PC-3 (cell line): ENCODE measurements around the gene MRM2. TPM values are rescaled to one million over a fixed set of nuclear protein-coding genes. Genes with fewer than 3 reads are reported as not detected.

Experiments
- ATAC-seq: fragments of 200-7000 bp; cut with Tn5 transposase; 2 replicates; pipeline ENCODE4 v1.9.1; 2020; ENCODE audit warnings: mild to moderate bottlenecking, moderate library complexity
- BruUV-seq: library from RNA; stranded (reverse); fragments of 400-500 nt; replicated peaks from 2 replicates; lab custom pipeline; 2021; lab: Mats Ljungman, UMichigan
- CTCF ChIA-PET: fragments of 300-600 bp; sonication (Branson Sonifier 250); formaldehyde crosslinking; loops from one replicate; lab custom pipeline; 2022; ENCODE audit warnings: antibody characterized with exemption; lab: Charles Lee
- POLR2A ChIA-PET: fragments of 300-600 bp; sonication (Branson Sonifier 250); formaldehyde crosslinking; loops from one replicate; lab custom pipeline; 2022; ENCODE audit warnings: antibody characterized with exemption; ENCODE audit not compliant: unreplicated experiment; lab: Charles Lee
- DNase-seq: peaks from one replicate; pipeline ENCODE4 v3.0.0-alpha.2; 2015
- H2AFZ ChIP-seq: fragments of 300-600 bp; sonication (generic); 2 replicates; pipeline ENCODE4 v1.6.0; 2016; ENCODE audit warnings: antibody characterized with exemption, low read length
- H3F3A ChIP-seq: fragments of 300-600 bp; sonication (generic); one replicate; pipeline ENCODE4 v1.6.0; 2017; ENCODE audit warnings: antibody characterized with exemption, low read length, control low read depth, mild to moderate bottlenecking; ENCODE audit not compliant: unreplicated experiment
- H3K27ac ChIP-seq: fragments of 300-600 bp; sonication (generic); 2 replicates; pipeline ENCODE4 v1.5.1; 2016; ENCODE audit warnings: mild to moderate bottlenecking, low read length
- H3K27me3 ChIP-seq: fragments of 300-600 bp; sonication (generic); 2 replicates; pipeline ENCODE4 v1.6.1; 2016; ENCODE audit warnings: low read length, mixed read lengths
- H3K36me3 ChIP-seq: fragments of 300-600 bp; sonication (generic); 2 replicates; pipeline ENCODE4 v1.6.1; 2016; ENCODE audit warnings: low read depth, mixed run types, low read length, mixed read lengths
- H3K4me1 ChIP-seq: fragments of 300-600 bp; sonication (generic); 2 replicates; pipeline ENCODE4 v1.5.1; 2016; ENCODE audit warnings: low read length; ENCODE audit not compliant: insufficient read depth
- H3K4me2 ChIP-seq: fragments of 300-600 bp; sonication (generic); 2 replicates; pipeline ENCODE4 v1.6.0; 2016; ENCODE audit warnings: low read length
- H3K4me3 ChIP-seq: fragments of 300-600 bp; sonication (generic); 2 replicates; pipeline ENCODE4 v1.5.1; 2016; ENCODE audit warnings: mild to moderate bottlenecking, low read length, mixed read lengths
- H3K79me2 ChIP-seq: fragments of 300-600 bp; sonication (generic); 2 replicates; pipeline ENCODE4 v1.6.1; 2017; ENCODE audit warnings: low read length, mixed read lengths
- H3K9ac ChIP-seq: fragments of 300-600 bp; sonication (generic); 2 replicates; pipeline ENCODE4 v1.6.0; 2016; ENCODE audit warnings: mild to moderate bottlenecking, low read length
- H3K9me2 ChIP-seq: fragments of 300-600 bp; sonication (generic); replicated peaks from 2 replicates; pipeline ENCODE4 v1.6.1; 2016; ENCODE audit warnings: mixed run types, low read length, mixed read lengths
- H3K9me3 ChIP-seq: fragments of 300-600 bp; sonication (generic); 2 replicates; pipeline ENCODE4 v1.6.1; 2016; ENCODE audit warnings: low read length, mixed read lengths
- H4K20me1 ChIP-seq: fragments of 300-600 bp; sonication (generic); 2 replicates; pipeline ENCODE4 v1.6.1; 2016; ENCODE audit warnings: low read length, mixed read lengths
- CTCF ChIP-seq: fragments of 300-600 bp; sonication (generic); conservative IDR thresholded peaks from 2 replicates; pipeline ENCODE4 v1.5.1; 2017; ENCODE audit warnings: antibody characterized with exemption, low read depth, mild to moderate bottlenecking, low read length
- EZH2 ChIP-seq: fragments of 300-600 bp; sonication (generic); IDR thresholded peaks from one replicate; pipeline ENCODE4 v1.6.1; 2017; ENCODE audit warnings: antibody characterized with exemption, mild to moderate bottlenecking, low read length; ENCODE audit not compliant: unreplicated experiment
- EZH2phosphoT487 ChIP-seq: fragments of 300-600 bp; sonication (generic); IDR thresholded peaks from 2 replicates; pipeline ENCODE4 v1.6.1; 2018; ENCODE audit warnings: mild to moderate bottlenecking, antibody characterized with exemption, low read length, borderline replicate concordance
- intact Hi-C: fragments of 100-400 bp; cut with micrococcal nuclease; formaldehyde crosslinking; loops from 2 replicates; pipeline ENCODE4 v1.9.0; 2023
- total RNA-seq: library from RNA; depleted of rRNA; stranded (reverse); fragments of >200 nt; gene quantifications from 2 replicates; pipeline ENCODE4 v1.2.3, GENCODE V29; 2014

The MRM2 gene
- total RNA-seq, 1 experiment from 2014 or later: 42.6 TPM

- Histone ChIP-seq H4K20me1 (no peaks in the 10 kb centered on the region), H3K79me2 (no peaks in the 10 kb centered on the region), H3K4me3 (no peak overlapping the region), H3K4me2 (no peak overlapping the region), H2AFZ (no peak overlapping the region), H3F3A (no peaks in the 10 kb centered on the region), H3K4me1 (peaks cover 21% of the 10 kb centered on the region), H3K9me2 (no peaks in the 10 kb centered on the region), H3K36me3 (no peaks in the 10 kb centered on the region; the same call in 1 of the 2 replicates), H3K27ac (peak overlapping the region; percentile 81), H3K9me3 (no peaks in the 10 kb centered on the region), H3K27me3 (no peaks in the 10 kb centered on the region), H3K9ac (no peak overlapping the region; the same call in 1 of the 2 replicates)
- intact Hi-C loops: loop anchor here (1.0 to 2.0 kb wide), 2 partner anchors 65 to 98 kb away; partner anchors contain the start of gene SNX8
- ChIA-PET POLR2A (no interaction called here), CTCF (interaction anchor here (1.0 kb wide), 1 partner anchor 98 kb away, joined by 5 read pairs; no protein-coding TSS in a partner anchor)
- DNase-seq: no peak
- no TSS peak for BruUV-seq
- TF ChIP-seq CTCF (no peak), EZH2phosphoT487 (no peak)
- ATAC-seq: no peak
Observed at GRCh38 chr7:2249744-2250323, 7.8 kb upstream of the MRM2 start.

GRCh38 chr7:2248984-2249694, 7.1 kb upstream of the MRM2 start:
- ATAC-seq (peak; percentile 94), DNase-seq (peak; percentile 80)
- CTCF ChIA-PET: interaction anchor here (0.5 to 1.0 kb wide), 2 partner anchors 99 to 509 kb away, joined by 3 to 5 read pairs; no protein-coding TSS in a partner anchor
- Histone ChIP-seq H3K9ac (peak overlapping the region; percentile 59), H3K79me2 (no peaks in the 10 kb centered on the region), H3K4me3 (peak overlapping the region; percentile 3; the same call in 1 of the 2 replicates), H3K27ac (peak overlapping the region; percentile 81), H2AFZ (peak overlapping the region; percentile 74), H3K4me1 (peaks cover 18% of the 10 kb centered on the region), H3K27me3 (no peaks in the 10 kb centered on the region), H3K36me3 (no peaks in the 10 kb centered on the region; the same call in 1 of the 2 replicates), H3K9me3 (no peaks in the 10 kb centered on the region), H3K4me2 (peak overlapping the region; percentile 60), H3K9me2 (no peaks in the 10 kb centered on the region), H4K20me1 (no peaks in the 10 kb centered on the region), H3F3A (no peaks in the 10 kb centered on the region)
- TSS peak; percentile 73 for BruUV-seq
- POLR2A ChIA-PET: no interaction called here
- TF ChIP-seq CTCF: peak; percentile 40; the same call in 1 of the 2 replicates
- no peak for TF ChIP-seq EZH2phosphoT487
- TF ChIP-seq EZH2: no peak
- intact Hi-C loops: loop anchor here (1.0 to 2.0 kb wide), 2 partner anchors 66 to 99 kb away; partner anchors contain the start of gene SNX8
